B cell (primary cell): ENCODE results near the gene ABLIM1. TPM values are rescaled to one million over a fixed set of nuclear protein-coding genes. Genes with fewer than 3 reads are reported as not detected.

Experiments
- ATAC-seq: fragments of 200-7000 bp; cut with Tn5 transposase; one replicate; pipeline ENCODE4 v1.10.0; 2021; ENCODE audit warnings: low read depth, mild to moderate bottlenecking, moderate number of reproducible peaks, moderate library complexity
- CTCF ChIA-PET: fragments of 350-600 bp; sonication (Branson Sonifier 250); formaldehyde crosslinking; loops from one replicate; lab custom pipeline; 2021; ENCODE audit warnings: antibody characterized with exemption, inconsistent platforms; lab: Charles Lee
- POLR2A ChIA-PET: fragments of 350-600 bp; sonication (Branson Sonifier 250); formaldehyde crosslinking; loops from one replicate; lab custom pipeline; 2021; ENCODE audit warnings: antibody characterized with exemption; lab: Charles Lee
- DNase-seq: peaks from one replicate; pipeline ENCODE4 v3.0.0; 2013
- H2AFZ ChIP-seq: 2 replicates; pipeline ENCODE4 v1.6.1; 2012; ENCODE audit warnings: mild to moderate bottlenecking, low read depth, low read length; ENCODE audit not compliant: insufficient read depth, poor library complexity, severe bottlenecking
- H3K27ac ChIP-seq, 2 donors: 1 replicate in 1 of 2; 2 replicates in 1 of 2; pipeline ENCODE4 v1.5.1; 2012 to 2013; ENCODE audit warnings: low read length in 2 of 2, mild to moderate bottlenecking in 2 of 2, moderate library complexity in 1 of 2
- H3K27me3 ChIP-seq, 4 experiments: fragments of 200-600 bp in 1 of 4; sonication (generic) in 1 of 4; replicated peaks in 1 of 4; 1 replicate in 2 of 4; 2 replicates in 2 of 4; pipeline versions ENCODE4 v1.6.1 to v1.7.0; 2013 to 2016; ENCODE audit warnings: low read length in 3 of 4, mild to moderate bottlenecking in 2 of 4, mixed read lengths in 1 of 4, moderate library complexity in 1 of 4; ENCODE audit not compliant: insufficient read depth in 4 of 4, control insufficient read depth in 3 of 4; ENCODE audit errors: control extremely low read depth in 1 of 4
- H3K36me3 ChIP-seq, 2 experiments: replicated peaks in 1 of 2; 1 replicate in 1 of 2; 2 replicates in 1 of 2; pipeline versions ENCODE4 v1.6.1 to v1.7.1; 2013; ENCODE audit warnings: low read length in 1 of 2; ENCODE audit not compliant: insufficient read depth in 2 of 2, control insufficient read depth in 1 of 2; ENCODE audit errors: control extremely low read depth in 1 of 2, extremely low read depth in 1 of 2
- H3K4me1 ChIP-seq, 2 donors: fragments of 200-600 bp in 1 of 2; sonication (generic) in 1 of 2; 1 replicate in 1 of 2; 2 replicates in 1 of 2; pipeline versions ENCODE4 v1.5.1 to v1.6.1; 2013 to 2017; ENCODE audit warnings: low read length in 2 of 2; ENCODE audit not compliant: control insufficient read depth in 2 of 2, insufficient read depth in 2 of 2
- H3K4me2 ChIP-seq: replicated peaks from 2 replicates; pipeline ENCODE3; 2012; ENCODE audit warnings: mild to moderate bottlenecking, low read depth, low read length; ENCODE audit not compliant: poor library complexity, severe bottlenecking
- H3K4me3 ChIP-seq, 5 experiments: fragments of 200-600 bp in 1 of 5; sonication (generic) in 1 of 5; 1 replicate in 3 of 5; 2 replicates in 2 of 5; pipeline versions ENCODE4 v1.5.1 to v1.7.0; 2011 to 2016; ENCODE audit warnings: low read length in 4 of 5, mild to moderate bottlenecking in 4 of 5, low read depth in 2 of 5, control low read depth in 1 of 5, moderate library complexity in 1 of 5; ENCODE audit not compliant: insufficient read depth in 1 of 5; ENCODE audit errors: control extremely low read depth in 1 of 5, extremely low read depth in 1 of 5
- H3K79me2 ChIP-seq: fragments of 200-600 bp; sonication (generic); one replicate; pipeline ENCODE4 v1.6.0; 2016; ENCODE audit warnings: low read length; ENCODE audit not compliant: control insufficient read depth, insufficient read depth
- H3K9ac ChIP-seq: fragments of 200-600 bp; sonication (generic); 2 replicates; pipeline ENCODE4 v1.6.1; 2017; ENCODE audit warnings: mild to moderate bottlenecking, low read length, moderate library complexity
- H3K9me3 ChIP-seq, 3 donors: one replicate each; pipeline versions ENCODE4 v1.6.1 to v1.7.1; 2013; ENCODE audit warnings: low read length in 2 of 3; ENCODE audit not compliant: control insufficient read depth in 2 of 3, insufficient read depth in 1 of 3; ENCODE audit errors: control extremely low read depth in 1 of 3
- H4K20me1 ChIP-seq: 2 replicates; pipeline ENCODE4 v1.6.0; 2012; ENCODE audit warnings: mild to moderate bottlenecking, low read length; ENCODE audit not compliant: insufficient read depth, control insufficient read depth, poor library complexity, severe bottlenecking
- H3K27ac Mint-ChIP-seq: one replicate; pipeline ENCODE4 v1.8.0; 2021; ENCODE audit warnings: mixed read lengths
- H3K27me3 Mint-ChIP-seq: one replicate; pipeline ENCODE4 v1.8.0; 2021; ENCODE audit warnings: mixed read lengths
- H3K4me1 Mint-ChIP-seq: one replicate; pipeline ENCODE4 v1.8.0; 2021; ENCODE audit warnings: mixed read lengths
- H3K4me3 Mint-ChIP-seq: one replicate; pipeline ENCODE4 v1.8.0; 2021; ENCODE audit warnings: mixed read lengths
- H3K9me3 Mint-ChIP-seq: one replicate; pipeline ENCODE4 v1.8.0; 2022; ENCODE audit warnings: mixed read lengths; ENCODE audit not compliant: insufficient read depth
- EZH2 ChIP-seq: IDR thresholded peaks from 2 replicates; pipeline ENCODE4 v1.6.1; 2012; ENCODE audit warnings: borderline replicate concordance, low read depth, mild to moderate bottlenecking, moderate library complexity, low read length; ENCODE audit not compliant: insufficient read depth, poor library complexity, severe bottlenecking
- WGBS: methylation state at CpG from one replicate; pipeline ENCODE4 v1.1.5; 2013; ENCODE audit warnings: missing lambda C conversion rate; ENCODE audit not compliant: insufficient coverage; 5-methylcytosine and 5-hydroxymethylcytosine counted together
- intact Hi-C: fragments of 100-400 bp; cut with micrococcal nuclease; formaldehyde crosslinking; loops from one replicate; pipeline ENCODE4 v1.10.0; 2022
- polyA plus RNA-seq: library from polyadenylated mRNA; depleted of rRNA; stranded (reverse); fragments of >200 nt; gene quantifications from 2 replicates; pipeline ENCODE4 v1.2.3, GENCODE V29; 2012
- total RNA-seq, 2 donors: library from RNA; stranded (reverse); fragments of 120-200 nt in 1 of 2; gene quantifications; 1 replicate in 1 of 2; 2 replicates in 1 of 2; pipeline versions ENCODE4 v1.2.3 to v1.2.4, GENCODE V29; 2013 to 2022
- TF ChIP-seq, protein P1 (sequence below): fragments of 200-600 bp; IDR thresholded peaks from one replicate; pipeline ENCODE4 v1.8.0; 2022; ENCODE audit warnings: antibody characterized with exemption, mild to moderate bottlenecking

The ABLIM1 gene
- total and polyA plus RNA-seq, 2 donors (not counting 1 experiment from before 2014, with no cell fraction given), result 55.6 to 148 TPM

DNA sequence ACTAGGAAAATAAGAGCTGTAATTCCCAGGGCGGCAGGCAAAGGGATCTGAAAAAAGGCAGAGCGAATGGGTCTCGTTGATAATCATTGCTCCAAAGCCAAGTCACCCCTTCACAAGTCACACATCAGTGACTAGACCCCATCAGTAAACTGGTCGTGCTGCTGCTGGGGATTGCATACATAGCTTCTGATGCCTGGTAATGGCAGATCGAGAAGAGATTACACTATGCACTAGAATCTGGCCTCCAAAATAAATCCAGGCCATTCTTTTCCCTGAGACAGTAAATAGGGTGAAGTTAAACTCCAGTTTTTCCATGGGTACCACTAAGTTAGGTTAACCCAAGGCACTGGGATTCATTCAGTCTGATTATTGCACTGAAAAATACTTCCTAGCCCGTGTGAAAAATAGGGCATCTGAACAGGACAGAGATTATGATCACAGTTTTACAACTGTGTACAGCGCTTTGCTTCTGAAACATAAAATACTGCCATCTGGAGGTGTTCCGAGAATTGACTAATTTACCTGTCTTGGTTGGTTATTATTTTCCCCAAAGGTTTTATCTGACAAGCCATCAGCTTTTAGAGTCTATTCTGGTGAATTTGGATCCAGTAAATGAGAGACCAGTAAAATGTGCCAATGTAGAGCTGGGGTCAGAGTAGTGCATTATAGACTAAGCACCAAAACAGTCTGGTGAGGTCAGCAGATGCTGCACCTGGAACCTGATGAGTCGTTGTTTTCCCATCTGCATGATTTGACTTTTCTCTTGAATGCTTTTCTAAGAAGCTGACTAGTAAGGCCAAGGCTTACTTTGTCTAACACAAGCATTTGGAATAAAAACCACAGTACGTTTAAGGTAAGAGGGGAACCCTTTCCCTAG is 170.9 kb downstream of the ABLIM1 start:
- no peak overlapping the region for H3K4me3 Mint-ChIP-seq
- peaks cover 52% of the 10 kb centered on the region for H3K79me2 ChIP-seq
- TF ChIP-seq, protein P1, sequence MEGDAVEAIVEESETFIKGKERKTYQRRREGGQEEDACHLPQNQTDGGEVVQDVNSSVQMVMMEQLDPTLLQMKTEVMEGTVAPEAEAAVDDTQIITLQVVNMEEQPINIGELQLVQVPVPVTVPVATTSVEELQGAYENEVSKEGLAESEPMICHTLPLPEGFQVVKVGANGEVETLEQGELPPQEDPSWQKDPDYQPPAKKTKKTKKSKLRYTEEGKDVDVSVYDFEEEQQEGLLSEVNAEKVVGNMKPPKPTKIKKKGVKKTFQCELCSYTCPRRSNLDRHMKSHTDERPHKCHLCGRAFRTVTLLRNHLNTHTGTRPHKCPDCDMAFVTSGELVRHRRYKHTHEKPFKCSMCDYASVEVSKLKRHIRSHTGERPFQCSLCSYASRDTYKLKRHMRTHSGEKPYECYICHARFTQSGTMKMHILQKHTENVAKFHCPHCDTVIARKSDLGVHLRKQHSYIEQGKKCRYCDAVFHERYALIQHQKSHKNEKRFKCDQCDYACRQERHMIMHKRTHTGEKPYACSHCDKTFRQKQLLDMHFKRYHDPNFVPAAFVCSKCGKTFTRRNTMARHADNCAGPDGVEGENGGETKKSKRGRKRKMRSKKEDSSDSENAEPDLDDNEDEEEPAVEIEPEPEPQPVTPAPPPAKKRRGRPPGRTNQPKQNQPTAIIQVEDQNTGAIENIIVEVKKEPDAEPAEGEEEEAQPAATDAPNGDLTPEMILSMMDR, result no peak
- no peak for TF ChIP-seq EZH2
- H3K9me3 ChIP-seq, result peaks cover 0 to 4% (median 2%) of the 10 kb centered on the region in 3 donors
- peaks cover 15% of the 10 kb centered on the region for H3K4me1 Mint-ChIP-seq
- H3K36me3 ChIP-seq, result peaks cover 13 to 58% of the 10 kb centered on the region in 2 experiments
- no peaks in the 10 kb centered on the region for H3K9me3 Mint-ChIP-seq
- DNase-seq (no peak), ATAC-seq (no peak)
- ChIA-PET CTCF (interaction anchor here (0.7 to 7.5 kb wide), 6 partner anchors 10 to 183 kb away, joined by 3 to 49 read pairs (median 3); no protein-coding TSS in a partner anchor), POLR2A (interaction anchor here (0.8 kb wide), 1 partner anchor 10 kb away, joined by 3 read pairs; no protein-coding TSS in a partner anchor)
- 89% methylated on average over 8 of the region's 10 CpGs for WGBS
- intact Hi-C loops, result no loop called here
- no peaks in the 10 kb centered on the region for H3K27me3 ChIP-seq
- H3K27ac ChIP-seq, result no peak overlapping the region
- peaks cover 7 to 8% of the 10 kb centered on the region in 2 donors for H3K4me1 ChIP-seq
- H2AFZ ChIP-seq, result no peak overlapping the region
- H3K27ac Mint-ChIP-seq, result no peak overlapping the region
- H4K20me1 ChIP-seq, result peaks cover 18% of the 10 kb centered on the region
- H3K4me3 ChIP-seq, result no peak overlapping the region
- H3K9ac ChIP-seq, result no peak overlapping the region
- H3K27me3 Mint-ChIP-seq, result no peaks in the 10 kb centered on the region
- H3K4me2 ChIP-seq, result no peak overlapping the region
